Spleen (tissue), 11 donors: Measurements from ENCODE around the gene PDE8B. TPM values are rescaled to one million over a fixed set of nuclear protein-coding genes. Genes with fewer than 3 reads are reported as not detected.

Source experiments
- DNase-seq: peaks from one replicate; pipeline ENCODE4 v3.0.0-alpha.2; 2020
- H3K27ac ChIP-seq, 8 donors: fragments of 200-600 bp; sonication (generic) in 7 of 8; 1 replicate in 4 of 8; 2 replicates in 4 of 8; pipeline versions ENCODE4 v1.5.0 to v1.8.0; 2016 to 2021; ENCODE audit warnings: inconsistent platforms in 4 of 8, mild to moderate bottlenecking in 4 of 8, moderate library complexity in 1 of 8
- H3K27me3 ChIP-seq, 7 donors: fragments of 200-600 bp; sonication (generic) in 6 of 7; replicated peaks in 1 of 7; 1 replicate in 4 of 7; 2 replicates in 3 of 7; pipeline versions ENCODE4 v1.5.0 to v1.8.0; 2016 to 2021; ENCODE audit warnings: inconsistent platforms in 3 of 7, mild to moderate bottlenecking in 1 of 7
- H3K36me3 ChIP-seq, 6 donors: fragments of 200-600 bp; sonication (generic) in 5 of 6; 1 replicate in 4 of 6; 2 replicates in 2 of 6; pipeline versions ENCODE4 v1.5.0 to v1.8.0; 2016 to 2021; ENCODE audit warnings: inconsistent platforms in 2 of 6
- H3K4me1 ChIP-seq, 6 donors: fragments of 200-600 bp; sonication (generic) in 5 of 6; 1 replicate in 3 of 6; 2 replicates in 3 of 6; pipeline versions ENCODE4 v1.5.0 to v1.8.0; 2016 to 2021; ENCODE audit warnings: inconsistent platforms in 3 of 6
- H3K4me3 ChIP-seq, 8 donors: fragments of 200-600 bp; sonication (generic) in 7 of 8; 1 replicate in 4 of 8; 2 replicates in 4 of 8; pipeline versions ENCODE4 v1.5.0 to v1.8.0; 2016 to 2021; ENCODE audit warnings: inconsistent platforms in 4 of 8, mild to moderate bottlenecking in 4 of 8, moderate library complexity in 2 of 8
- H3K9me3 ChIP-seq, 8 donors: fragments of 200-600 bp; sonication (generic) in 7 of 8; 1 replicate in 4 of 8; 2 replicates in 4 of 8; pipeline versions ENCODE4 v1.5.0 to v1.8.0; 2016 to 2021; ENCODE audit warnings: inconsistent platforms in 4 of 8
- POLR2A ChIP-seq, 3 donors: fragments of 450-650 bp; IDR thresholded peaks; one replicate each; pipeline ENCODE4 v1.5.1; 2017; ENCODE audit warnings: antibody characterized with exemption in 3 of 3, mild to moderate bottlenecking in 1 of 3
- POLR2AphosphoS5 ChIP-seq, 3 donors: sonication (generic); formaldehyde crosslinking; IDR thresholded peaks; one replicate each; pipeline ENCODE4 v1.5.1; 2017; ENCODE audit warnings: antibody characterized with exemption in 3 of 3
- WGBS, 5 donors: extraction: QIAGEN DNeasy Blood & Tissue Kit in 3 of 5; methylation state at CpG; one replicate each; pipeline versions ENCODE4 v1.1.5 to v1.1.7; 2013 to 2018; 5-methylcytosine and 5-hydroxymethylcytosine counted together
- intact Hi-C: fragments of 100-400 bp; cut with DNase I; formaldehyde crosslinking; loops from one replicate; pipeline ENCODE4 v1.15.0; 2023; ENCODE audit warnings: low total_unique reads
- polyA plus RNA-seq, 3 donors: library from polyadenylated mRNA; stranded (reverse); fragments of 200-250 nt; gene quantifications; one replicate each; pipeline ENCODE4 v1.2.1, GENCODE V29; 2013
- total RNA-seq, 7 donors: library from RNA; depleted of rRNA in 3 of 7; stranded (reverse); fragments of >200 nt in 3 of 7; fragmentation: NEBNext Ultra II Directional in 4 of 7; extraction: Animal tissue kit (Norgen Biotek cat#: 25700) in 4 of 7; gene quantifications; one replicate each; pipeline versions ENCODE4 v1.1.0 to v1.2.1, GENCODE V29; 2016 to 2021
- TF ChIP-seq, protein P1 (sequence below), 11 experiments: fragments of 200-600 bp in 7 of 11; fragments of 450-650 bp in 4 of 11; sonication (generic) in 4 of 11; IDR thresholded peaks in 8 of 11; conservative IDR thresholded peaks in 3 of 11; 1 replicate in 7 of 11; 2 replicates in 4 of 11; pipeline versions ENCODE4 v1.4.0 to v1.8.0; 2016 to 2021; ENCODE audit warnings: antibody characterized with exemption in 11 of 11, inconsistent platforms in 4 of 11, mild to moderate bottlenecking in 1 of 11
- donor health status: healthy with polysubstance abuse.
- donor health status: DM: no; HTN: no; CAD: no; lungs with moderate emphysema.
- donor health status: DM: no; HTN: no; CAD: no.
- donor health status: Bipolar disorder and iron deficiency.
- donor health status: healthy.
- donor health status: DM: no; HTN: no; CAD: no.
- donor health status: DM: yes; HTN: yes; CAD: no.

The PDE8B gene
- total and polyA plus RNA-seq, 10 donors, result 0.18 to 1.9 (median 0.85) TPM

DNA sequence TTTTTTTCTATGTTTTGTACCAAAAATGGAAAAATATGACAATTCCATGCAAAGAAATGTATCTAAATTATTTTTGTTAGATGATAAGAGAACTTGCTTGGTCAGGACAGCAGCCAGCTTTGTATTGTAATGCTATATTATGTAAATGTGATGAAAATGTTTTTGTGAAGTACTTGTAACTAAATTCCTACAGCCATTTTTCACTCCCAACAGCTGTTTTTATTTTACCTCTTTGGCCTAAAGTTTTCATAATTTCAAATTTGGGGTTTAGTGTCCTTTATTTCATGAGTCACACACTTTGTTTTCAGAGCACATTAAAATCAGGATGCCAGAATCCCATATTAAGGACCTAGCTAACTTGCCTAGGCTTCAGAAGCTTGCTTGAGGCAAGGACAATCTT is 217.5 kb downstream of the PDE8B start:
- H3K36me3 ChIP-seq, result peaks cover 0 to 68% (median 35%) of the 10 kb centered on the region in 6 donors
- H3K27me3 ChIP-seq, result no peaks in the 10 kb centered on the region
- TF ChIP-seq, protein P1, sequence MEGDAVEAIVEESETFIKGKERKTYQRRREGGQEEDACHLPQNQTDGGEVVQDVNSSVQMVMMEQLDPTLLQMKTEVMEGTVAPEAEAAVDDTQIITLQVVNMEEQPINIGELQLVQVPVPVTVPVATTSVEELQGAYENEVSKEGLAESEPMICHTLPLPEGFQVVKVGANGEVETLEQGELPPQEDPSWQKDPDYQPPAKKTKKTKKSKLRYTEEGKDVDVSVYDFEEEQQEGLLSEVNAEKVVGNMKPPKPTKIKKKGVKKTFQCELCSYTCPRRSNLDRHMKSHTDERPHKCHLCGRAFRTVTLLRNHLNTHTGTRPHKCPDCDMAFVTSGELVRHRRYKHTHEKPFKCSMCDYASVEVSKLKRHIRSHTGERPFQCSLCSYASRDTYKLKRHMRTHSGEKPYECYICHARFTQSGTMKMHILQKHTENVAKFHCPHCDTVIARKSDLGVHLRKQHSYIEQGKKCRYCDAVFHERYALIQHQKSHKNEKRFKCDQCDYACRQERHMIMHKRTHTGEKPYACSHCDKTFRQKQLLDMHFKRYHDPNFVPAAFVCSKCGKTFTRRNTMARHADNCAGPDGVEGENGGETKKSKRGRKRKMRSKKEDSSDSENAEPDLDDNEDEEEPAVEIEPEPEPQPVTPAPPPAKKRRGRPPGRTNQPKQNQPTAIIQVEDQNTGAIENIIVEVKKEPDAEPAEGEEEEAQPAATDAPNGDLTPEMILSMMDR (IDR thresholded peaks at IDR 0.05 in 8 of 11, conservative IDR thresholded peaks at IDR 0.05 in 3 of 11), result no peak
- TF ChIP-seq POLR2A (IDR thresholded peaks at IDR 0.05), result no peak
- TF ChIP-seq POLR2AphosphoS5 (IDR thresholded peaks at IDR 0.05), result no peak
- intact Hi-C loops, result no loop called here
- DNase-seq, result no peak
- H3K4me1 ChIP-seq, result peaks cover 0 to 11% (median 0%) of the 10 kb centered on the region in 6 donors
- no peak overlapping the region for H3K27ac ChIP-seq
- peaks cover 0 to 3% (median 0%) of the 10 kb centered on the region in 8 donors for H3K9me3 ChIP-seq
- H3K4me3 ChIP-seq, result no peak overlapping the region

DNA sequence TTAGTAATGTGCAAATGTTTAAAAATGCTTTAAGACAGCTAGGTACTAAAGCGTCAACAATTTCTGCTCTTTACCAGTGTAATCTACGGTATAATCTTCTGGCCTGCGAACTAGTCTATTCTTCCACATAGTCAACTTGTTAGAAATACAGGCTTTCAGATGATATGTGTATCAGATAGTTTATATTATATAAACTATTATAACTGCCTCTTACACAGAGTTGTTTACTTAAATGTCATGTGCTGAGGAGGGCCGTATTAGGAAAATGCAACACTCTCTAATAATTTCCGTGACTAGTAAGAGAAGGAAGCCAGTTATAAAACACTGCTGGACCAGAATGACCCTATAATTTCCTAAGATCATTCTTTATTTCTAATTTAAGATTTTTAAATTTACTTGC is 218.0 kb downstream of the PDE8B start:
- H3K27ac ChIP-seq, result no peak overlapping the region
- no peaks in the 10 kb centered on the region for H3K9me3 ChIP-seq
- H3K4me1 ChIP-seq, result peaks cover 0 to 11% (median 0%) of the 10 kb centered on the region in 6 donors
- WGBS, 5 donors, result 95 to 98% (median 97%) methylated on average over 5 of the region's 5 CpGs
- intact Hi-C loops, result no loop called here
- peaks cover 0 to 73% (median 38%) of the 10 kb centered on the region in 6 donors for H3K36me3 ChIP-seq
- no peak overlapping the region for H3K4me3 ChIP-seq
- no peaks in the 10 kb centered on the region for H3K27me3 ChIP-seq
- TF ChIP-seq POLR2AphosphoS5 (IDR thresholded peaks at IDR 0.05), result no peak
- TF ChIP-seq, protein P1 (IDR thresholded peaks at IDR 0.05 in 8 of 11, conservative IDR thresholded peaks at IDR 0.05 in 3 of 11), result no peak
- no peak for TF ChIP-seq POLR2A (IDR thresholded peaks at IDR 0.05)
- no peak for DNase-seq

DNA sequence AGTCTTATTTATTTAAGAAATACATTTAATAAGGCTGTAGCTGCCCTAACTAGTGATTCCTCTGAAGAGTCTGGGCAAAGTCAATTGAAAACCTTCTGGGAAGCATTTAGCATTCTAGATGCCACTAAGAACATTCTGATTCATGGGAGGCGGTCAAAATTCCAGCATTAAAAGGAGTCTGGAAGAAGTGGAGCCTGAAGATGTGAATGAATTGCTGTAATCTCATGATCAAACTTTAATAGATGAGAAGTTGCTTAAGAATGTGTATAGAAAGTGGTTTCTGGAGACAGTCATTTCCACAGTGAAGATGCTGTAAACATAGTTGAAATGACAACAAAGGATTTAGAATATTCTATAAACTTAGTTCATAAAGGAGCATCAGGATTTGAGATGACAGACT is 220.2 kb downstream of the PDE8B start:
- DNase-seq, result no peak
- no peak for TF ChIP-seq POLR2AphosphoS5 (IDR thresholded peaks at IDR 0.05)
- TF ChIP-seq POLR2A (IDR thresholded peaks at IDR 0.05), result no peak
- TF ChIP-seq, protein P1 (IDR thresholded peaks at IDR 0.05 in 8 of 11, conservative IDR thresholded peaks at IDR 0.05 in 3 of 11), result no peak
- Histone ChIP-seq H3K9me3 (no peaks in the 10 kb centered on the region), H3K27me3 (no peaks in the 10 kb centered on the region), H3K27ac (no peak overlapping the region), H3K4me3 (no peak overlapping the region), H3K36me3 (peaks cover 0 to 86% (median 55%) of the 10 kb centered on the region in 6 donors), H3K4me1 (peaks cover 0 to 5% (median 0%) of the 10 kb centered on the region in 6 donors)
- WGBS, 5 donors, result 94 to 100% (median 98%) methylated on average over 1 of the region's 1 CpG
- intact Hi-C loops, result no loop called here

DNA sequence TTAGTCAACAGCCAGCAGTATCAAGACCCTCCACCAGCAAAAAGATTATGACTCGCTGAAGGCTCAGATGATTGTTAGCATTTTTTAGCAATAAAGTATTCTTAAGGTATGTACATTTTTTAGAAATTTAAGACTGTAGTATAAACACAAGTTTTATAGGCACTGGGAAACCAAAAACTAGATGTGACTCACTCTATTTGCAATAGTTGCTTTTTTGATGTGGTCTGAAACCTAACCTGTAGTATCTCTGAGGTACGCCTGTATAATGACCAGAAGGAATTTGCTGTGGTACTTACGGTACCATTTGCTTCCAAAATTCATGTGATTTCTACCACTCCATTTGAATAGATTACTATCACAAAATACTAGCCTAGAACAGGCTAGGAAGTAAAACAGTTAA is 220.8 kb downstream of the PDE8B start:
- peaks cover 0 to 86% (median 57%) of the 10 kb centered on the region in 6 donors for H3K36me3 ChIP-seq
- intact Hi-C loops, result no loop called here
- H3K4me1 ChIP-seq, result no peaks in the 10 kb centered on the region
- DNase-seq, result no peak
- H3K9me3 ChIP-seq, result no peaks in the 10 kb centered on the region
- WGBS, 5 donors, result 86 to 96% (median 92%) methylated on average over 3 of the region's 3 CpGs
- H3K4me3 ChIP-seq, result no peak overlapping the region
- H3K27ac ChIP-seq, result no peak overlapping the region
- TF ChIP-seq POLR2A (IDR thresholded peaks at IDR 0.05) (no peak), POLR2AphosphoS5 (IDR thresholded peaks at IDR 0.05) (no peak)
- TF ChIP-seq, protein P1 (IDR thresholded peaks at IDR 0.05 in 8 of 11, conservative IDR thresholded peaks at IDR 0.05 in 3 of 11), result no peak
- no peaks in the 10 kb centered on the region for H3K27me3 ChIP-seq
